Measurements from ENCODE around the gene BCKDK.

BCKDK gene

GRCh38 chr16:31157136-31157535, 49.0 kb downstream of the BCKDK start:
- H3K4me3 ChIP-seq (replicated peaks in 1 of 2; ENCODE audit: low read depth in 2 of 2, low read length in 2 of 2): no peak overlapping the region
- DNase-seq (ENCODE audit: low read depth in 2 of 2): no peak
- TF ChIP-seq, protein P1, sequence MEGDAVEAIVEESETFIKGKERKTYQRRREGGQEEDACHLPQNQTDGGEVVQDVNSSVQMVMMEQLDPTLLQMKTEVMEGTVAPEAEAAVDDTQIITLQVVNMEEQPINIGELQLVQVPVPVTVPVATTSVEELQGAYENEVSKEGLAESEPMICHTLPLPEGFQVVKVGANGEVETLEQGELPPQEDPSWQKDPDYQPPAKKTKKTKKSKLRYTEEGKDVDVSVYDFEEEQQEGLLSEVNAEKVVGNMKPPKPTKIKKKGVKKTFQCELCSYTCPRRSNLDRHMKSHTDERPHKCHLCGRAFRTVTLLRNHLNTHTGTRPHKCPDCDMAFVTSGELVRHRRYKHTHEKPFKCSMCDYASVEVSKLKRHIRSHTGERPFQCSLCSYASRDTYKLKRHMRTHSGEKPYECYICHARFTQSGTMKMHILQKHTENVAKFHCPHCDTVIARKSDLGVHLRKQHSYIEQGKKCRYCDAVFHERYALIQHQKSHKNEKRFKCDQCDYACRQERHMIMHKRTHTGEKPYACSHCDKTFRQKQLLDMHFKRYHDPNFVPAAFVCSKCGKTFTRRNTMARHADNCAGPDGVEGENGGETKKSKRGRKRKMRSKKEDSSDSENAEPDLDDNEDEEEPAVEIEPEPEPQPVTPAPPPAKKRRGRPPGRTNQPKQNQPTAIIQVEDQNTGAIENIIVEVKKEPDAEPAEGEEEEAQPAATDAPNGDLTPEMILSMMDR (IDR thresholded peaks at IDR 0.05; ENCODE audit: low read depth, low read length): no peak

Data from cardiac fibroblast (primary cell).